NK-92 (cell line): ENCODE data around the gene KCTD21.
"Not testable (repeated sequence)": the region's sequence is repeated elsewhere in the genome, so short reads cannot be mapped to it uniquely, and the experiment has no call there.

ENCODE experiments used
- DNase-seq: peaks from one replicate; lab custom pipeline; 2025; ENCODE audit not compliant: unreplicated experiment; lab: John Stamatoyannopoulos, UW

The KCTD21 gene

GRCh38 chr11:78188286-78189173, at the start of gene KCTD21, which contains the start of gene USP35:
Gene KCTD21 (minus strand): TSS chr11:78188626. CDS start chr11:78174554, 14,072 bp downstream.
Gene USP35 (plus strand): TSS chr11:78188919. CDS start chr11:78196246, 7,327 bp downstream.
- peak; percentile 16 for DNase-seq

- DNase-seq, result no peak
These were observed 49.0 kb upstream of the KCTD21 start for GRCh38 chr11:78237293-78238046.

GRCh38 chr11:78234006-78234405, 45.6 kb upstream of the KCTD21 start:
- no peak for DNase-seq

GRCh38 chr11:78233046-78233445, 44.6 kb upstream of the KCTD21 start:
- not testable (repeated sequence) for DNase-seq

- DNase-seq, result no peak
These were observed 43.6 kb upstream of the KCTD21 start for GRCh38 chr11:78231962-78232501.

GRCh38 chr11:78230161-78230877, 41.9 kb upstream of the KCTD21 start:
- DNase-seq, result no peak

- DNase-seq, result no peak
These were observed 40.7 kb upstream of the KCTD21 start for GRCh38 chr11:78229106-78229505.

- no peak for DNase-seq
These were observed 40.0 kb upstream of the KCTD21 start for GRCh38 chr11:78228467-78228866.

GRCh38 chr11:78227921-78228320, 39.5 kb upstream of the KCTD21 start:
- no peak for DNase-seq

- no peak for DNase-seq
These were observed 38.6 kb upstream of the KCTD21 start for GRCh38 chr11:78226684-78227680.

GRCh38 chr11:78224906-78225420, 36.5 kb upstream of the KCTD21 start:
- no peak for DNase-seq

- no peak for DNase-seq
These were observed 36.1 kb upstream of the KCTD21 start for GRCh38 chr11:78224506-78224905.

GRCh38 chr11:78223320-78223954, 35.0 kb upstream of the KCTD21 start:
- DNase-seq, result no peak

- DNase-seq, result not testable (repeated sequence)
These were observed 34.3 kb upstream of the KCTD21 start for GRCh38 chr11:78222726-78223125.

- DNase-seq, result no peak
These were observed 33.2 kb upstream of the KCTD21 start for GRCh38 chr11:78221396-78222315.

GRCh38 chr11:78220218-78221157, 32.1 kb upstream of the KCTD21 start:
- no peak for DNase-seq
